GM19324 (cell line): ENCODE data around the gene ACACA.
"Not testable (repeated sequence)": the region's sequence is repeated elsewhere in the genome, so short reads cannot be mapped to it uniquely, and the experiment has no call there.

Experiments used
- ATAC-seq: cut with Tn5 transposase; IDR thresholded peaks from one replicate; pipeline ENCODE4 v1.9.1; 2021; ENCODE audit warnings: mild to moderate bottlenecking, moderate library complexity; ENCODE audit not compliant: unreplicated experiment, low FRiP score

The ACACA gene

GRCh38 chr17:37084372-37084771 is 322.3 kb downstream of the ACACA start:
- no peak for ATAC-seq

GRCh38 chr17:37083456-37083855 is 323.2 kb downstream of the ACACA start:
- no peak for ATAC-seq

- no peak for ATAC-seq
Measured at GRCh38 chr17:37082985-37083384, 323.7 kb downstream of the ACACA start.

GRCh38 chr17:37082311-37082860 is 324.2 kb downstream of the ACACA start:
- no peak for ATAC-seq

- ATAC-seq: no peak
Measured at GRCh38 chr17:37081287-37081686, 325.3 kb downstream of the ACACA start.

GRCh38 chr17:37079735-37080134 is 326.9 kb downstream of the ACACA start:
- ATAC-seq: no peak

GRCh38 chr17:37079065-37079708 is 327.4 kb downstream of the ACACA start:
- ATAC-seq: no peak

GRCh38 chr17:37073464-37073863 is 333.2 kb downstream of the ACACA start:
- not testable (repeated sequence) for ATAC-seq

GRCh38 chr17:37069087-37069486 is 337.5 kb downstream of the ACACA start:
- no peak for ATAC-seq

- no peak for ATAC-seq
Measured at GRCh38 chr17:37068266-37068665, 338.4 kb downstream of the ACACA start.

- no peak for ATAC-seq
Measured at GRCh38 chr17:37067555-37068111, 339.0 kb downstream of the ACACA start.

GRCh38 chr17:37066322-37067255 is 340.0 kb downstream of the ACACA start:
- no peak for ATAC-seq

GRCh38 chr17:37065486-37066321 is 340.9 kb downstream of the ACACA start:
- ATAC-seq: no peak

- no peak for ATAC-seq
Measured at GRCh38 chr17:37064956-37065355, 341.7 kb downstream of the ACACA start.

- ATAC-seq: no peak
Measured at GRCh38 chr17:37064206-37064605, 342.4 kb downstream of the ACACA start.

- ATAC-seq: no peak
Measured at GRCh38 chr17:37062021-37062420, 344.6 kb downstream of the ACACA start.

GRCh38 chr17:37060928-37061327 is 345.7 kb downstream of the ACACA start:
- no peak for ATAC-seq

GRCh38 chr17:37060094-37060493 is 346.5 kb downstream of the ACACA start:
- no peak for ATAC-seq

GRCh38 chr17:37059493-37059892 is 347.1 kb downstream of the ACACA start:
- ATAC-seq: no peak

GRCh38 chr17:37056622-37057021 is 350.0 kb downstream of the ACACA start:
- ATAC-seq: no peak
